ENCODE measurements around the gene MGST2.

The MGST2 gene

DNA sequence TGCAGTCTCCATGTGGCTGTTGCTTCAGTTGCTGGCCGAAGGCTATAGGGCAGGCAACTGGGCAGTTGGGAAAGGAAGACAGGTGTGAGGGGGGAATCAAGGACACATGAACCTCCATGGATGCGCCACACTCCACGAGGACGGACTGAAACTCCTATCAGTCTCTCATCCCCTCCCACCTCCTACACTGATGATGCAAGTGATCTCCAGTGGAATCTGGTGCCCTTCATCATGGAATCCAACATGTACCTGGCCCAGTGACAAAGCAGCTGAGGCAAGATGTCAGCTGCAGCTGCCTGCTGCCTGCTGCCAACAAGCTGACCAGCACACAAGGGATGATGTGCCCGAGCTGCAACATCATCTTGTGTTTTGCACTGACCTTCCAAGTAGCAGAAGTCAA lies 26.0 kb upstream of the MGST2 start:
- no peaks in the 10 kb centered on the region for H3K36me3 ChIP-seq
- H3K27me3 ChIP-seq, result no peaks in the 10 kb centered on the region
- H3K9me3 ChIP-seq, result peaks cover 10% of the 10 kb centered on the region
- TF ChIP-seq, protein P1, sequence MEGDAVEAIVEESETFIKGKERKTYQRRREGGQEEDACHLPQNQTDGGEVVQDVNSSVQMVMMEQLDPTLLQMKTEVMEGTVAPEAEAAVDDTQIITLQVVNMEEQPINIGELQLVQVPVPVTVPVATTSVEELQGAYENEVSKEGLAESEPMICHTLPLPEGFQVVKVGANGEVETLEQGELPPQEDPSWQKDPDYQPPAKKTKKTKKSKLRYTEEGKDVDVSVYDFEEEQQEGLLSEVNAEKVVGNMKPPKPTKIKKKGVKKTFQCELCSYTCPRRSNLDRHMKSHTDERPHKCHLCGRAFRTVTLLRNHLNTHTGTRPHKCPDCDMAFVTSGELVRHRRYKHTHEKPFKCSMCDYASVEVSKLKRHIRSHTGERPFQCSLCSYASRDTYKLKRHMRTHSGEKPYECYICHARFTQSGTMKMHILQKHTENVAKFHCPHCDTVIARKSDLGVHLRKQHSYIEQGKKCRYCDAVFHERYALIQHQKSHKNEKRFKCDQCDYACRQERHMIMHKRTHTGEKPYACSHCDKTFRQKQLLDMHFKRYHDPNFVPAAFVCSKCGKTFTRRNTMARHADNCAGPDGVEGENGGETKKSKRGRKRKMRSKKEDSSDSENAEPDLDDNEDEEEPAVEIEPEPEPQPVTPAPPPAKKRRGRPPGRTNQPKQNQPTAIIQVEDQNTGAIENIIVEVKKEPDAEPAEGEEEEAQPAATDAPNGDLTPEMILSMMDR (IDR thresholded peaks at IDR 0.05), result no peak
- H3K27ac ChIP-seq, result no peak overlapping the region
- no peaks in the 10 kb centered on the region for H3K4me1 ChIP-seq (ENCODE audit: control insufficient read depth in 1 of 2, insufficient read depth in 1 of 2, low read depth in 1 of 2, low read length in 1 of 2)
- no peak overlapping the region for H3K4me3 ChIP-seq (ENCODE audit: low read depth in 1 of 2, low read length in 1 of 2)

DNA sequence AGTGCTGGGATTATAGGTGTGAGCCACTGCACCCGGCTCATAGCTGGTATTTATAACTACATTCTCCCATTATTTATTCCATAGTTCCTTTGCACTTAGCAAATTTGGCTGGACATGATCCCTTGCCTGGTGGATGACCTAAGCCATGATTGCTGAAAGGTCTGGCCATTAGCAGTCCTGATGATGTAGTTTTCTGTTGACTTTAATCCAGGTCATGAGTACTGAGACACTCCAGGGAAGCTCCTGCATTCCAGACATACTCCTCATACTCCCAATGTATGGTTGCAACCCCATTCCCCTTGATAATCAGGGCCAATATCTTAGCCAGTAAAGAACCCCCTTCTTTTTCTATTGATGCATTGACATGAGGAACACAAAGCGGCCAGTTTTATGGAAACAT lies 24.4 kb upstream of the MGST2 start:
- H3K36me3 ChIP-seq, result no peaks in the 10 kb centered on the region
- no peaks in the 10 kb centered on the region for H3K27me3 ChIP-seq
- no peak overlapping the region for H3K4me3 ChIP-seq (ENCODE audit: low read depth in 1 of 2, low read length in 1 of 2)
- no peak overlapping the region for H3K27ac ChIP-seq
- H3K4me1 ChIP-seq (ENCODE audit: control insufficient read depth in 1 of 2, insufficient read depth in 1 of 2, low read depth in 1 of 2, low read length in 1 of 2), result no peaks in the 10 kb centered on the region
- H3K9me3 ChIP-seq, result peaks cover 10% of the 10 kb centered on the region
- TF ChIP-seq, protein P1 (IDR thresholded peaks at IDR 0.05), result no peak

DNA sequence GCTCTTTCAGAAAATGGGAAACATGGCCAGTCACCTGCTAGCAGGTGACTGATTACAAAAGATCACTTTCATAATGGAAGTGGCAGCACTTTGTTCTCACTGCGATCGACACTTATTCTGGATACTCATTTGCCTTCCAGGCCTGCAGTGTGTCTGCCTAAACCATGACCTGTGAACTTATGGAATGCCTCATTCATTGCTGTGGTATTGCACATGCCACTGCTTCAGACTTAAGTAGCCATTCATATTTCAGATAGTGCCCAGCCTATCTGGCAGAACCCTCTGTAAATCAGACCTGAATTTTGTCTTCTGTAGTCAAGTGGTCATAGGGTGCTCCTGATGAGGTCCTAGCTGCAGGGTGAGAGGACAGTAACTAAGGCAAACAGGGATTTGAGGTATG lies 23.3 kb upstream of the MGST2 start:
- Histone ChIP-seq H3K27ac (no peak overlapping the region), H3K9me3 (peaks cover 10% of the 10 kb centered on the region), H3K4me3 (ENCODE audit: low read depth in 1 of 2, low read length in 1 of 2) (no peak overlapping the region), H3K4me1 (ENCODE audit: control insufficient read depth in 1 of 2, insufficient read depth in 1 of 2, low read depth in 1 of 2, low read length in 1 of 2) (peaks cover 7% of the 10 kb centered on the region in 2 experiments), H3K27me3 (no peaks in the 10 kb centered on the region), H3K36me3 (no peaks in the 10 kb centered on the region)
- TF ChIP-seq, protein P1 (IDR thresholded peaks at IDR 0.05), result no peak

DNA sequence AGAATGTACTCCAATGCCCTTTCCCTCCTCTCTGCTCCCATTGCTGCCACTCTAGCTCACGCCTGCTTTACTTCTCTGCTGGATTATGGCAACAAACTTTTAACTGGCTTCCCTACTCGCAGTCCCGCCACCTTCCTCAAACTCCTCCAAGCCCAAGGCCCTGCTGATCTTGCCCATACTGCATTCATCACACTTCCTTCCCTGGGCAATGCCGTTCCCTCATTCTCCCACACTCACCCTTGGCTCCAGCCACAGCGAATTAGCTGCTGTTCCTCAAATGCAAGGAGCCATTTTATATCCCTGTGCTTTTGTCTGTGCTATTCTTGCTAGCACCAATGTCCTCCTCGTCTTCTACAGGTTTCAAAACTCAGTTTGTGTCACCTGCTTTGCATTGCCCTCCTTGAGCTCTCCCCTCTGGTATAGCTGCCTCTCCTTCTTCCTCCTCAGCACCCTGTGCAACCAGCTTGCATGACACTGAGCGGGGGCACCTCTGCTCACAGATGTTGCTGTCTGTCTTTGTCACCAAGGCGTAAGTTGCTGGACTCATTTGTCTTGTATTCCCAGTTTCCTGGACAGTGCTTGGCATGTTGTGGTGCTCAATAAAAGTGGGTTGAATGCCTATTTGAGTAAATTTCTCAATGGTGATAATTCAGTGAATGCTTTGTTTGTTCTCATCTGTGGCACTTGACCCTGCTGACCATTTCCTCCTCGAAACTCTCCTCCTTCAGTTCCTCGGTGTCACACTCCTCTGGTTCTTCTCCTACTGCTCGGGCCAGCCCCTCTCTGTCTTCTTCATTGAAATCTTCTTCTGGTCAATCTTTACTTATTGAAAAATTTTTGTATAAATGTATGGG lies 22.4 kb upstream of the MGST2 start:
- TF ChIP-seq, protein P1 (IDR thresholded peaks at IDR 0.05), result no peak
- H3K27ac ChIP-seq, result no peak overlapping the region
- H3K27me3 ChIP-seq, result no peaks in the 10 kb centered on the region
- peaks cover 2% of the 10 kb centered on the region for H3K9me3 ChIP-seq
- H3K4me1 ChIP-seq (ENCODE audit: control insufficient read depth in 1 of 2, insufficient read depth in 1 of 2, low read depth in 1 of 2, low read length in 1 of 2), result peaks cover 7 to 9% of the 10 kb centered on the region in 2 experiments
- no peak overlapping the region for H3K4me3 ChIP-seq (ENCODE audit: low read depth in 1 of 2, low read length in 1 of 2)
- no peaks in the 10 kb centered on the region for H3K36me3 ChIP-seq

DNA sequence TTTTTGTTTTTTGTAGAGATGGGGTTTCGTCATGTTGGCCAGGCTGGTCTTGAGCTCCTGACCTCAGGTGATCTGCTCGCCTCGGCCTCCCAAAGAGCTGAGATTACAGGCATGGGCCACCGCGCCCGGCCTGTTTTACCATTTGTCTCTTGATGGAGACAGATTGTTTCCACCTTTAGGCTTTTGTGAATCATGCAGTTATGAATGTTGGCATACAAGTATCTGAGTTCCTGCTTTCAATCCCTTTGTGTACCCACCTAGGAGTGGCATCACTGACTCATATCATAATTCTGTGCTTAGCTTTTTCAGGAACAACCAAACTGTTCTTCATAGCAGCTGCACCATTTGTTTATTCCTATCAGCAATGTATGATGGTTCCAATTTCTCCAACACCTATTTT lies 20.2 kb upstream of the MGST2 start:
- TF ChIP-seq, protein P1 (IDR thresholded peaks at IDR 0.05), result no peak
- Histone ChIP-seq H3K27ac (no peak overlapping the region), H3K36me3 (no peaks in the 10 kb centered on the region), H3K4me3 (ENCODE audit: low read depth in 1 of 2, low read length in 1 of 2) (no peak overlapping the region), H3K9me3 (no peaks in the 10 kb centered on the region), H3K27me3 (no peaks in the 10 kb centered on the region), H3K4me1 (ENCODE audit: control insufficient read depth in 1 of 2, insufficient read depth in 1 of 2, low read depth in 1 of 2, low read length in 1 of 2) (peaks cover 7 to 9% of the 10 kb centered on the region in 2 experiments)

All from neutrophil (primary cell).